GM12801 (cell line): Measurements from ENCODE around the gene FMNL2.

Source experiments
- CTCF ChIP-seq: IDR thresholded peaks from one replicate; pipeline ENCODE4 v1.5.1; 2011; ENCODE audit warnings: control low read depth; ENCODE audit not compliant: insufficient read length; ENCODE audit errors: extremely low read depth

FMNL2 gene

GRCh38 chr2:152440460-152440859, 105.5 kb downstream of the FMNL2 start:
- TF ChIP-seq CTCF = no peak

- TF ChIP-seq CTCF = no peak
These were observed 107.0 kb downstream of the FMNL2 start for GRCh38 chr2:152441961-152442360.

GRCh38 chr2:152443771-152444170, 108.8 kb downstream of the FMNL2 start:
- TF ChIP-seq CTCF = no peak

GRCh38 chr2:152444448-152444847, 109.5 kb downstream of the FMNL2 start:
- no peak for TF ChIP-seq CTCF

- TF ChIP-seq CTCF = no peak
These were observed 110.4 kb downstream of the FMNL2 start for GRCh38 chr2:152445375-152445774.

- no peak for TF ChIP-seq CTCF
These were observed 110.8 kb downstream of the FMNL2 start for GRCh38 chr2:152445791-152446201.

GRCh38 chr2:152446213-152446612, 111.2 kb downstream of the FMNL2 start:
- no peak for TF ChIP-seq CTCF

- TF ChIP-seq CTCF = no peak
These were observed 112.9 kb downstream of the FMNL2 start for GRCh38 chr2:152447897-152448296.
